CD14-positive monocyte (primary cell): ENCODE results near the gene NUP62. TPM values are rescaled to one million over a fixed set of nuclear protein-coding genes. Genes with fewer than 3 reads are reported as not detected.

Source experiments
- DNase-seq, 3 donors: peaks; one replicate each; pipeline ENCODE4 v3.0.0-alpha.2; 2011 to 2022
- H2AFZ ChIP-seq: 2 replicates; pipeline ENCODE4 v1.6.0; 2012; ENCODE audit warnings: mild to moderate bottlenecking, low read depth, low read length, inconsistent platforms; ENCODE audit not compliant: insufficient read depth, poor library complexity, severe bottlenecking
- H3K27ac ChIP-seq, 2 donors: 1 replicate in 1 of 2; 2 replicates in 1 of 2; pipeline ENCODE4 v1.5.1; 2012 to 2013; ENCODE audit warnings: low read length in 2 of 2, control low read depth in 1 of 2, inconsistent platforms in 1 of 2, low read depth in 1 of 2, mild to moderate bottlenecking in 1 of 2
- H3K27me3 ChIP-seq, 2 donors: one replicate each; pipeline versions ENCODE4 v1.6.0 to v1.6.1; 2011 to 2013; ENCODE audit warnings: low read length in 2 of 2; ENCODE audit not compliant: control insufficient read depth in 2 of 2, insufficient read depth in 2 of 2
- H3K36me3 ChIP-seq, 2 donors: replicated peaks in 1 of 2; 1 replicate in 1 of 2; 2 replicates in 1 of 2; pipeline versions ENCODE4 v1.5.1 to v1.6.1; 2012 to 2013; ENCODE audit warnings: low read length in 2 of 2, control low read depth in 1 of 2, inconsistent platforms in 1 of 2, mild to moderate bottlenecking in 1 of 2; ENCODE audit not compliant: insufficient read depth in 2 of 2, control insufficient read depth in 1 of 2
- H3K4me1 ChIP-seq, 2 donors: 1 replicate in 1 of 2; 2 replicates in 1 of 2; pipeline versions ENCODE4 v1.5.1 to v1.6.1; 2012 to 2013; ENCODE audit warnings: low read length in 2 of 2, control low read depth in 1 of 2, inconsistent platforms in 1 of 2, mild to moderate bottlenecking in 1 of 2, moderate library complexity in 1 of 2; ENCODE audit not compliant: insufficient read depth in 2 of 2, control insufficient read depth in 1 of 2
- H3K4me2 ChIP-seq: replicated peaks from 2 replicates; pipeline ENCODE3; 2012; ENCODE audit warnings: low read length, moderate library complexity, mild to moderate bottlenecking; ENCODE audit not compliant: poor library complexity, severe bottlenecking; ENCODE audit errors: extremely low read depth
- H3K4me3 ChIP-seq, 3 experiments: fragments of 200-600 bp in 1 of 3; sonication (generic) in 1 of 3; replicated peaks in 1 of 3; 1 replicate in 2 of 3; 2 replicates in 1 of 3; pipeline ENCODE4 v1.5.1; 2011 to 2013; ENCODE audit warnings: low read length in 3 of 3, mild to moderate bottlenecking in 3 of 3, control low read depth in 2 of 3, low read depth in 2 of 3, inconsistent platforms in 1 of 3, moderate library complexity in 1 of 3
- H3K79me2 ChIP-seq: 2 replicates; pipeline ENCODE4 v1.6.0; 2012; ENCODE audit warnings: mild to moderate bottlenecking, control low read depth, inconsistent platforms, low read length, moderate library complexity; ENCODE audit not compliant: insufficient read depth
- H3K9ac ChIP-seq: 2 replicates; pipeline ENCODE4 v1.6.0; 2017; ENCODE audit warnings: low read length, mild to moderate bottlenecking; ENCODE audit not compliant: insufficient read depth, poor library complexity, severe bottlenecking
- H3K9me3 ChIP-seq, 2 donors: replicated peaks in 1 of 2; 1 replicate in 1 of 2; 2 replicates in 1 of 2; pipeline versions ENCODE4 v1.5.1 to v1.6.1; 2012 to 2013; ENCODE audit warnings: low read length in 2 of 2, control low read depth in 1 of 2; ENCODE audit not compliant: control insufficient read depth in 1 of 2, insufficient read depth in 1 of 2
- H4K20me1 ChIP-seq: 2 replicates; pipeline ENCODE4 v1.6.0; 2012; ENCODE audit warnings: mild to moderate bottlenecking, low read length, control low read depth, moderate library complexity; ENCODE audit not compliant: insufficient read depth
- H3K27ac Mint-ChIP-seq, 7 donors: one replicate each; pipeline ENCODE4 v1.8.0; 2020; ENCODE audit warnings: mild to moderate bottlenecking in 7 of 7, mixed read lengths in 7 of 7, moderate library complexity in 6 of 7, inconsistent platforms in 2 of 7
- H3K27me3 Mint-ChIP-seq, 3 donors: one replicate each; pipeline ENCODE4 v1.8.0; 2021 to 2022; ENCODE audit warnings: low read depth in 3 of 3, mild to moderate bottlenecking in 3 of 3, mixed read lengths in 3 of 3, moderate library complexity in 3 of 3, inconsistent platforms in 1 of 3
- H3K36me3 Mint-ChIP-seq, 2 donors: one replicate each; pipeline ENCODE4 v1.8.0; 2020; ENCODE audit warnings: mixed read lengths in 2 of 2, inconsistent platforms in 1 of 2, mild to moderate bottlenecking in 1 of 2
- H3K4me1 Mint-ChIP-seq: one replicate; pipeline ENCODE4 v1.8.0; 2020; ENCODE audit warnings: mild to moderate bottlenecking, mixed read lengths
- H3K4me3 Mint-ChIP-seq, 2 donors: one replicate each; pipeline ENCODE4 v1.8.0; 2020; ENCODE audit warnings: mild to moderate bottlenecking in 2 of 2, mixed read lengths in 2 of 2, moderate library complexity in 1 of 2
- H3K9me3 Mint-ChIP-seq, 7 donors: one replicate each; pipeline ENCODE4 v1.8.0; 2020 to 2022; ENCODE audit warnings: mixed read lengths in 7 of 7, mild to moderate bottlenecking in 6 of 7, moderate library complexity in 6 of 7, inconsistent platforms in 2 of 7
- WGBS: methylation state at CpG from one replicate; pipeline ENCODE4 v1.1.5; 2013; ENCODE audit warnings: missing lambda C conversion rate; ENCODE audit not compliant: insufficient coverage; 5-methylcytosine and 5-hydroxymethylcytosine counted together
- intact Hi-C, 2 donors: fragments of 100-400 bp; cut with micrococcal nuclease; formaldehyde crosslinking; loops; one replicate each; pipeline versions ENCODE4 v1.15.0 to v1.15.1; 2023
- polyA plus RNA-seq, 3 donors: library from polyadenylated mRNA; depleted of rRNA in 1 of 3; unstranded in 2 of 3; stranded (reverse) in 1 of 3; fragments of 300-500 nt in 2 of 3; fragments of >200 nt in 1 of 3; fragmentation: Illumina TruSeq in 2 of 3; gene quantifications; 1 replicate in 2 of 3; 2 replicates in 1 of 3; pipeline ENCODE4 v1.2.3, GENCODE V29; 2012 to 2021
- TF ChIP-seq, protein P1 (sequence below): fragments of 200-600 bp; IDR thresholded peaks from one replicate; pipeline ENCODE4 v1.8.0; 2022; ENCODE audit warnings: antibody characterized with exemption, mild to moderate bottlenecking

Gene NUP62
- polyA plus RNA-seq, 3 donors = 32.3 to 62.2 (median 48.6) TPM

DNA sequence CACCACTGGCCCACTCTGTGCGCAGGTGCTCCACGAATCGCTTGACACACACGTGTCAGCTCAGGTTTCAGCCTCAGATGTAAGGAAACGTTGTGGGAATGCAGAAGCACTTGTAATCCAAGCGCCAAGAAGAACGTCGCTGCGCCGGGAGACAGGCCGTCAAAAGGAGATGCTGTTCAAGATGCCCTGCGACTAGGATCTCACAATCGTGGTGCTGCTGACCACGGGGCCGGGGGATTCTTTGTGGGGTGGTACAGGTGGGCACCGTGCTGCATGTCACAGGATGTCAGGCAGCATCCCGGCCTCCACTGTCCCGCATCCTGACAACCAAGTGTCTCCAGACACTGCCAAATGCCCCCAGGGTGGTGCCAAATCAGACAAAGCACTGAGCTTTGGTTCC, 48.6 kb upstream of the NUP62 start:
- Histone ChIP-seq H3K9me3 (no peaks in the 10 kb centered on the region), H3K79me2 (no peaks in the 10 kb centered on the region), H3K4me1 (peaks cover 15 to 19% of the 10 kb centered on the region in 2 donors), H3K9ac (no peak overlapping the region), H3K27ac (no peak overlapping the region), H2AFZ (no peak overlapping the region), H3K4me2 (no peak overlapping the region), H4K20me1 (peaks cover 34% of the 10 kb centered on the region), H3K27me3 (no peaks in the 10 kb centered on the region), H3K4me3 (no peak overlapping the region), H3K36me3 (peaks cover 40 to 77% of the 10 kb centered on the region in 2 donors)
- WGBS = 96% methylated on average over 17 of the region's 18 CpGs
- H3K36me3 Mint-ChIP-seq = peaks cover 76 to 86% of the 10 kb centered on the region in 2 donors
- DNase-seq = no peak
- intact Hi-C loops = no loop called here
- peaks cover 15% of the 10 kb centered on the region for H3K4me1 Mint-ChIP-seq
- no peak overlapping the region for H3K27ac Mint-ChIP-seq
- TF ChIP-seq, protein P1, sequence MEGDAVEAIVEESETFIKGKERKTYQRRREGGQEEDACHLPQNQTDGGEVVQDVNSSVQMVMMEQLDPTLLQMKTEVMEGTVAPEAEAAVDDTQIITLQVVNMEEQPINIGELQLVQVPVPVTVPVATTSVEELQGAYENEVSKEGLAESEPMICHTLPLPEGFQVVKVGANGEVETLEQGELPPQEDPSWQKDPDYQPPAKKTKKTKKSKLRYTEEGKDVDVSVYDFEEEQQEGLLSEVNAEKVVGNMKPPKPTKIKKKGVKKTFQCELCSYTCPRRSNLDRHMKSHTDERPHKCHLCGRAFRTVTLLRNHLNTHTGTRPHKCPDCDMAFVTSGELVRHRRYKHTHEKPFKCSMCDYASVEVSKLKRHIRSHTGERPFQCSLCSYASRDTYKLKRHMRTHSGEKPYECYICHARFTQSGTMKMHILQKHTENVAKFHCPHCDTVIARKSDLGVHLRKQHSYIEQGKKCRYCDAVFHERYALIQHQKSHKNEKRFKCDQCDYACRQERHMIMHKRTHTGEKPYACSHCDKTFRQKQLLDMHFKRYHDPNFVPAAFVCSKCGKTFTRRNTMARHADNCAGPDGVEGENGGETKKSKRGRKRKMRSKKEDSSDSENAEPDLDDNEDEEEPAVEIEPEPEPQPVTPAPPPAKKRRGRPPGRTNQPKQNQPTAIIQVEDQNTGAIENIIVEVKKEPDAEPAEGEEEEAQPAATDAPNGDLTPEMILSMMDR = no peak
- no peak overlapping the region for H3K4me3 Mint-ChIP-seq
- H3K27me3 Mint-ChIP-seq = peaks cover 2 to 8% (median 4%) of the 10 kb centered on the region in 3 donors
- H3K9me3 Mint-ChIP-seq = peaks cover 0 to 4% (median 0%) of the 10 kb centered on the region in 7 donors

DNA sequence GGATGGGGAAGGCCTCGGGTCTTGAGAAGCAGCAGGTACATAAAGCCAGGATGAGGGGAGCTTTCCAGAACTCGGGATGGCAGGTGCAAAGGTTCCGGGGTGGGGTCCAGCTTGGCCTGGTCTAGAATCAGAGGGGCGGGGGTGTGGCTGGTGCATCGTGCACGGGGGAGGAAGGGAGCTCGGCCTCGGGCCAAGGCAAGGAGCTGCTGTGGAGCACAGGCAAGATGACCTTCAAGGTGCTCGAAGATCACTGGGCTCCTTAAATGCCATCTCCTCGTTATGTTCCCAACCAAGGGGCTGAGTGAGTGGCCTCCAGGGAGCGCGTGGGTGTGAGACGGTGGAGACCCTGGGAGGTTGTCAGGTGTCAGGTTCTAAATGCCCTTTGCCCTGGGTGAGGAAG, 47.8 kb upstream of the NUP62 start:
- Histone ChIP-seq H3K36me3 (peaks cover 48 to 78% of the 10 kb centered on the region in 2 donors), H3K9me3 (no peaks in the 10 kb centered on the region), H4K20me1 (peaks cover 38% of the 10 kb centered on the region), H3K27ac (no peak overlapping the region), H3K4me2 (no peak overlapping the region), H3K9ac (no peak overlapping the region), H2AFZ (no peak overlapping the region), H3K4me3 (no peak overlapping the region), H3K79me2 (no peaks in the 10 kb centered on the region), H3K27me3 (no peaks in the 10 kb centered on the region), H3K4me1 (peaks cover 22 to 27% of the 10 kb centered on the region in 2 donors)
- Mint-ChIP-seq H3K4me1 (peaks cover 22% of the 10 kb centered on the region), H3K9me3 (peaks cover 0 to 4% (median 0%) of the 10 kb centered on the region in 7 donors), H3K27me3 (peaks cover 1 to 7% (median 6%) of the 10 kb centered on the region in 3 donors), H3K27ac (no peak overlapping the region), H3K36me3 (peaks cover 78 to 86% of the 10 kb centered on the region in 2 donors), H3K4me3 (no peak overlapping the region)
- 98% methylated on average over 13 of the region's 13 CpGs for WGBS
- no peak for DNase-seq
- intact Hi-C loops = no loop called here
- TF ChIP-seq, protein P1 = no peak
